HG02884 (cell line): Measurements from ENCODE around the gene SATB2.

Experiments
- ATAC-seq: cut with Tn5 transposase; IDR thresholded peaks from one replicate; pipeline ENCODE4 v1.9.1; 2021; ENCODE audit warnings: mild to moderate bottlenecking, moderate library complexity; ENCODE audit not compliant: unreplicated experiment

SATB2 gene

DNA sequence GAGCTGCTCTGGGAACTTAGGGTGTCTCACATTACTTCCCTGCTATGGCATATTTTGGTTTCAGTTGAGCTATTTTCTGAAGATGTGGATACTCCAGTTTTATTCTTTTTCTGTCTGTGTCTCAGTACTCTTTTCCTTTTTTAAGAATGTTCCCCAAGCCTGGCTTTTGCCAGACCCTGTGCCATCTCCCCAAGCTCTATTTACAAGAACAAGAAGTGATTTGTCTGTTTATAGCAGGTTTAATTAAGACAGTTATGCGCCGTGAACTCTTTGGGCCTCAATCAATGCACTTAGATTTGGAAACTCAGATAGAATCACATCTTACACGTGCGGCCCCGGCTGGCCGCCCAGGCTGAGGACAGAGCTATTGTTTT lies 8.9 kb upstream of the SATB2 start:
- ATAC-seq = no peak

DNA sequence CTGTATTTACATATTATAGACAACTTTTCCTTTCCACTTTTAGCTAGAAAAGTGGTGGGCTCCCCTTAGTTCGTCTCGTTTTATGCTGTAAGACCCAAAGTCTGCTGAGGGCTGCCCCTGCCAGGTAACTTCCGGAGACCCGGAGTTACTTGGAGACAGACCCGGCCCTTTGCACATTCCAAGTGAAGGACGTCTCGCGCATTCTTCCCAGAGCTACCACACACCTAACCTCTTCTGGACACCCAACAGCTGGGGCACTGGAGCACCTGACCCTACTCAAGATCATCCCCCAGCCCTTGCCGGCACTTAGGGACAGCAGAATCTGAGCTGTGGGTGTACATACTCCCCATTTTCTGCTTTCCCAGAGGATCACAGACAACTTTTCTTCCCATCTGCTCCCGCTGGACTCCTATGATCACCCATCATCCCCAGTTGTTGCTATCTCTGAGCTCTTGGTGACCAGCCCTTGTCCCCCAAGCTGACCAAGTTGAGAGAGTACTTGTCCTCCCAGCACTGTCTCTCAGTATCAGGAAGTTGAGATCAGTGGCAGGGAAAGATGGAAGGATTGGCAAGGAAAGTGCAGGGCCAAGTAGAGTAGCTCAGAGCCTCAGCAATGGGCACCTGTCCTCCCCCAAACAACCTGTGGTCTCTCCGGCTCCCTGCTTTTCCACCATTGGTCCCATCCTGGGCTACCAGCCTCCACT lies 8.4 kb upstream of the SATB2 start:
- no peak for ATAC-seq

DNA sequence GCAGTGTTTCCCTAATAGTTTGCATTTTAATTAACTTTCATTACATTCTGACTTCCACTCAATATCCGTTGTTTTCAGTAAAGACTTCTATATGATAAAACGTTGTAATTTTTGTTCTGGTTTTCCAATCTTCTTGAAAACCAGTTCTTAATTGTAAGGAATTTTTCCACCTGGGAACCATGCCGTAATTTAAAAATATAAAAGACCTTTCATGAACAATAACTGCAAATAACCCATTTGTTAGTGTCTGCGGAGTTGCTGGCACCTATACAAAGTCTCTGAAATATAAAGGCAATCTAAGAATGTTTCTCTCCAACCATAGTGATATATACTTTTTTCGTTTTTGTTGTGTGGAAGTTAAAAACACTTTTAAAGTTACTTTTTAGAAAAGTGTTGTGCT lies 7.7 kb upstream of the SATB2 start:
- no peak for ATAC-seq

DNA sequence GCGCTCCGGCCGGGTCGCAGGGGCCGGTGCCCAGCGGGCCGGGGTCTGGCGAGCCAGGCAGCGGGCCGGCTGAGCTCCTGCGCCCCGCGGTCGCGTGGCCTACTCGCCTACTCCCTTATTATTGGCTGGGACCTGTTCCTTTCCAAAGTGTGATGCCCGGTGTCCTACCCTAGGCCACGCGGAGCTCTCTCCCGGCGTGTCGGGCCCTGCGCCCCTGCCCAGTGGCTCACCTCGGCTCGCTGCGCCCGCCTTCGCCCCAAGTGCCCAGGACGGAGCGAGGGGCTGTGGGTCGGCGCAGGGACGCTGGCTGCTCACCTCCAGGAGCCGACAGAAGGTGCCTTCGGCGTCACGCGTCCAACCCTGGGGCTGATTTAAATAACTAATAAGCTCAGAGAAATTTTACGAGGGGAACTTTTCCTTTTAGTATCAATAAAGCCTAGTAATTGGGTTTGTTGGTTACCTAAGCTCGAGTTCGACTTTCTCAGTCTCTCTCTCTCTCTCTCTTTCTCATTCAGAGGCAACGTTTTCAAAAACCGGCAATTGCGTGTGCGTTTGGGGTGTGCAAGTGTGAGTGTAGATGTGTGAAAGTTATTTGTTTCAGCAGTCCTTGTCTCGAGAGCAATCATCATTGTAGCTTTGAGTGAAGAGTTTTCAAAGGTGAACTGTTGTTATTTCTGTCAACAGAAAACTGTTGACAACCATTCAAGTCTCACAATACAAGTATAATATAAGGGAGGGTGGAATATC lies 7.0 kb upstream of the SATB2 start:
- no peak for ATAC-seq

DNA sequence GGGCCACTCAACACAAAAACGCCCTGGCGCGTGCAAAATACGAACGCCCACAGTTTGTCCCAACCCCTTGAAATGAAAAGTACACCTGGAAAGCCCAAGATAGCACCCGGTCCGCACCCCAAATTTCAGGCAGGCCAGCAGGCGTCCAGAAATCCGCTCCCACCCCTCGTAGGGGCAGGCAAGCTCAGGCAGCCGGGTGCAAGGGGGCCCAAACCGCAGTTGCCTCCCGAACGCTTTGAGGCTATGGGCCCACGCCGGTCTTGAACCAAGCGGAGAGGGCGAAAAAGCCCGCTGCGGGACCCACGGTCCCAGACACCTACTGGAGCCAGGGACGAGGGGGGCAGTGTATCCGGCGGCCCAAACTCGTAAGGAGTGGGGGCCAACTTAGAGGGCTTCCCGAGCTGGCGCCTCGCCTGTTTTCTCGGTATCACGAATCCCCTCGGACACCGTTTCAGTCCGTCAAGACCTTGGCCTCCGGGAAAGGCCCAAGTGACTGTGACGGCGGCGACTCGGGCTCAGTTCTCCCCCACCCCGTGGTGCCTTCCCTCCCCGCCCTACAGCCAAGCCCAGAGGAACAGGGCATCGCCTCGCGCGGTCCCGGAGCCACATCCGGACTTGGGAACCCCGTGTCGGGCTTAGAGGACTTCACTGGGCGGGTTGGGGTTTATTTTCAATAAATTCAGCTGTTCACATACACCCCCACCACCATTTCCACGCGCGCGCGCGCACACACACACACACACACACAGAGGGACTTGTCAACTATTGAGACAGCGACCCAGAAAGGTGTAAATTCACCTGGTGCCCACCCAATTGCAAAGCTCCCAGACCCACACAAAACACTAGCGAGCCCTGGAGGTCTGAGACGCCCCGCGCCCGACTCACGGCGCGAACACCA lies 6.2 kb upstream of the SATB2 start:
- ATAC-seq = no peak

DNA sequence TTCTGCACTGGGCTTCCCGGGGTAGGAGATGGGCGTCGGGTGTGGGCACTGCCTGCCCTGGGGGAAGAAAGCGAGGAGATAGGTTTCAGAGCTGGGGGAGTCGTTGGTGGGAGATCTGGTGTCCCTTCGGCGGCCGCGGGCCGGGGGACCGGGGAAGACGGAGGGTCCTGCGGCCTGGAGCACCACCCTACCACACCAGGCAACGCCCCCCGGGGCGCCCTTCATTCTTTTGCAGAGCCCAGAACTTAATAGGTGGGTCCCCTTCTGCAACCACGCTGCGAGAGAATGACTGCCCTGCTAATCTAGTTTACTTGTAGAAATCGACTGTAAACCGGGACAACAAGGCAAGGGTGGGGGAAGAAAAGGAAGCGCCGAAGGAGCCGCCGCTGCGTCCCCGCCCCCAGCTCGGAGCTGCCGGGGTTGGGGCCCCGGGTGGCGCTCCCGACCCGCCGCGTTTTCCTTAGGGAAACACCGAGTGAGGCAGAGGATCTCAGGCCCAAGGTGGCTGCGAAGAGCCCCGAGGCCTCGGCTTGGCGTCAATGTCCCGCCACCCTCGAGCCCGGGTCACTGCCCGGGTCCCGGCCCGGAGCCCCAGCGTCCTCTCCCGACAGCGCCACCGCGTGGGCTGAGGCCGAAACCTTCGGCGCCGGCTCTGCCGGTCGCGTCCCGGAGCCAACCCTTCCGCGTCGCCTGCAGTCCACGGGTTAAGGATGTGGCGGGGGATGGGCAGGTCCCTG lies 5.4 kb upstream of the SATB2 start:
- no peak for ATAC-seq

DNA sequence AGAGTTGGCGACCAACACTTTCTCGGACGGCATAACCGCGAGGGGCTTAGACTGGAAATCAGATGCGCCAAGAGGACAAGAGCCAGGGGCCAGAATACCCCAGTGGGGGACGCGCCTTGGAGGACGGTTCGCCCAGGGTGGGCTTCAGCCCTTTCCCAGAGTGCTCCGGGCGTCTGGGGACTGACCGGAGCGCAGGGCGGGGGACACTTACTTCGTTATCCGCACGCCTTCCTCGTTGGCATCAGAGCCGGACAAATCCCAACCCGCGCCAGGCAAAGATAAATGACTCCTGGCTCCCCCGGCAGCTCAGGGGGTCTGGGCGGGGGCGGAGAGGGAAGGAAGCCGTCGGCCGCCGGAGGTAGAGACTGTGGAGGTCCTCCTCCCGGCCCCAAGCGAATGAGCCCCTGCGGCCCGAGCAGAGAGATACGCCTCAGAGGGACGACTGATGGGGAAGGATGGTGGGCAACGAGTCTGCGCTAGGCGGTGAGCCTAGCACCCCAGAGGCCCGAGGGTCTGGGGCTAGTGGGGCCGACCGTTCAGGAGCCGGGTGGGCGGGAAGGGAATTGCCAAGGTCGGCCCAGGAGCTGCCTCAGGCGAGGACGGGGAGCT lies 4.7 kb upstream of the SATB2 start:
- no peak for ATAC-seq

DNA sequence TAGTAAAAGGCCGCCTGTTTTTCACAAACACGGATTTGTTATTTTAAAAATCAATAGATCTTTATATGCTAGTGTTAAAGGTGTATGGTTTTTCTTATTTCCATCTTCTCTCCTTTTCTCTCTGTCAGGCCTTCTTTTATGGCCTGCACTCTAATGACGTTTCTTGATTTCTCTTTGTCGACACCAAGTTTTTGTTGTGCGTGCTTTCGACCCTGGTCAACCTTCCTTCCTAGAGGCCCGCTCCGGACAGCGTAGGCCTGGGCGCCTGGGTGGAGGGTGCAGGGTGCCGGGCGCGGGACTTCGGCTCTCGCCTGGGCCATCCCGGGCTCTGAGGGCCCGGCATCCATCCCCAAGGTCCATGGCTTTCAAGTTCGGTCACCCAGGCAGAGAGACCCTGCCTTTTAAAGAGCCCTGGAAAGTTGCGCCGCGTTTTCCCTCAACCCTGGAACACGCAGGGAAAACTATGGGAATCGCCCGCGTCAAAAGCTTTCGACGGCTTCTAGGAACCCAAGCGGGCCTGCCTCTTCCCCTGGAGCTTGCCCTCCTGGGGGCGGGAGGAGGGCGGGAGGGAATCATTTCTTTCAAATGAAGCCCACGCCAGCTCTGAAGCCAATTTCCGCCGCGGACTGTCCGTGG lies 4.1 kb upstream of the SATB2 start:
- ATAC-seq = no peak

DNA sequence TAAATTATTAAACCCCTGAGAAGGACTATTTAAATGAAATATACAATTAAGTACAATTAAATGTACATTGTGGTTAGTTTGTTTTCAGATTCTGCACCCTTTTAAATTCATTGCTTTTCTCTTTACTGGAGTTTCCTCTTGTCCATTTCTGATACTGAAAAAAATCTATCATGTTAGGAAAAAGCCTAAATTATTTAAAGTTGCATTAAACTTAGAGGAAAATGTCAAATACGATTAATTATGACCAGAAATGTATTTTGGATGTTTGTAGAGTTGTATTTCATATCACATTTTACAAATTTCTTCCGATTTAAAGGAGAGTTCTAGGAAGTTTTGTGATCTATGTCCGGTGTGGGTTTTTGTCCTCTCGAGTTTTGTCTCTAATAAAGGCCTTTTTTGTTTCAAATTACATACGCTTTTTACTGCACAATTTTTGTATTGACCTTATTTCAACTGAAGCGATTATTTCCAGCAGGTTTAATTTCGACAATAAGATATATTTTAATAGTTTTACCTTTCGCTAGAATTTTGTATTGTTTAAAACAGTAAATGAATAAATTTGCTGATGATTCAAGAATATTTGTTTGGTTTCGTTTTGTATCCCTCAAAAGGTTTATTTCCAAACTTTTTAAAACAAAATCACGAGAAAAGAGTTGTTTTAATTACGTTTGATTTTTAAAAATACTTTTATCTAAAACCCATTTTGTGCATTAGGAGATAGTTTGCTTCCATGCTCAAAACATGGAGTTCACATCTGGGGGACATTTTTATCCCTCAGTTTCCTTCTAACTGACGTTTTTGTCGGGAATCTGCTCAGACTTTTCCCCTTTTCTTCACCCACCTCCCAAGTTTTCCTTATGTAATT lies 3.3 kb upstream of the SATB2 start:
- no peak for ATAC-seq

DNA sequence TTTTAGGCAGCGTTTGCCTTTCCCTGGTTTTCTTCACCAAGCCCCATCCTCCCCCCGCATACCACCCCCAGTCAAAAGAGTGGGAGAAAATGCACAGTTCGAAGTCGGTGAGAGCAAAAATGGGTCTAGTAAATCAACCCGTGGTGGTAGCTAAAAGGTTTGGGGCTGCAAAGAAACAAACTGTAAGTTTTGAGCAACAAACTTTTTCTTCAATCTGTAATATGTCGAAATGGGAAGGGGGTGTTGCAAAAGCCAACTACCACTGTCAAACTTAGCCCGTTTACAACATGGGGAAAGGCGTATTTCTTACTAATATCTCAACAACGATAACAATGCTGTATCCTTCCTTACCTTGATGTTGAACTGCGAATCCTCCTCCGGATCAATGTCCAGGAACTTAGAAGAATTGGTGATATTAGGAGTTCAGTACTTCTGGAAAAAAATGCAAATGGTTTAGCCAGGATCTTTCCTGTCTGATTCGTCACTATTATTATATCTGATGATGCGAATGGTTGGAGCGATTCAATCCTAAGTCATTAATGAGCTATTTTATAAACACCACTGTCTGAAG lies 2.4 kb upstream of the SATB2 start:
- no peak for ATAC-seq

DNA sequence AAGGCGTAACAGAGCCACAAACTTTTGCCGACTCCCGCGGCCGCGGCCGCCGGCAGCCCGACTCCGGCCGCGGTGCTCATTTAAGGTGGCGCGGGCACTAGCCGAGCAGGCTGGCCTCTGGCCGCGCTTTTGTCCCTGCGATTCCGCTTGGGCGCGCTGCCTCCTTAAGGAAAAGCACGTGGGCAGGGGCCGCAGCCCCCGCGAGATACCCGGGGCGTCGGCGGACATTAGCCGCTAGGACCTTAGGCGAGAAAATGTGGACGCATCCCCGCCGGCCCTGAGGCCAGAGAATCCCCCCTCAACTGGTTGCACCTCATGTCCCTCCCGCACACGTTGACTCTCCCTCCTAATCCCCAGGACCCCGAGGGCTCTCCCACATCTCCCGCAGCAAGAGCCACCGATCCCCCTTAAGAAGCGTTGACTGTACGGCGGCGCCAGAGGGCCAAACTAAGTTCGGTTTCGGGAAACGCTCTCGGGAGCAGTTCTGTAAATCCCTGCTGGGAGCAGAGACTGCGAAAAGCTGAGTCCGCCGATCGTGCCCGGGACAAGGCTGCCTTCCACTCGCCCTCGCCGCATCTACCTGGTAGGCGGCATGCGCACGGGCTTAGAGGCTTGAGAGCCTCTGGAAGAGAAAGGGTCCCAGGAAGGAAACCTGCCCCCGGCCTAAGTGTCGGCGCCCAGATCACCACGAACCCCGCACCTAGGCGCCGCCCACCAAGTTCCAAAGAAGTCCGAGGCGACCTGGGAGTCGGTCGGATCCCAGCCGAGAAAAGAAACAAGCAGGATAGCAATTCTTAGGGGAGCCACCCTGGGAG lies 1.8 kb upstream of the SATB2 start:
- ATAC-seq = no peak

DNA sequence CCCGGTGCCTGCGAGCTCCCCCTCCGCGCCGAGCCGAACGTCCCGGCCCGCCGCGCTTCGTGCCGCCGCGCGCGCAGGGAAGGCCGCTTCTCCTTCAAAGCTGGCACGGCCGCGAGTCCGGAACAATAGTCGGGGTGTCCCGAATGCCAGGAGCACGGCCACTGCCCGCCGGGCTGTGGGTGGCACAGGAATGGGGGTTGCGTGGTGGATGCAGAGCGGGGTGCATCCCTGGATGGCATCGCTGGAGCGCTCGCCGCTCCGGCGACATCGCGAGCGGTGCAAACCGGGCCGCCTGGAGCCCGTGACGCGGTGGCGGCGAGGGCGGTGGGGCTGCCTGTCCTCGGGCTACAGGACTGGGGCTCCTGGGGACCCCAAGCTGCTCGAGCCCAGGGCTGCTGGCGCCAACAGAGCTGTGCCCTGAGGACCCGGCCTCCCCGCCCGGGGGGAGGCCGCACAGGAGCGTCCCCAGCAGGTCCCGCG lies 1.1 kb upstream of the SATB2 start:
- ATAC-seq = no peak

DNA sequence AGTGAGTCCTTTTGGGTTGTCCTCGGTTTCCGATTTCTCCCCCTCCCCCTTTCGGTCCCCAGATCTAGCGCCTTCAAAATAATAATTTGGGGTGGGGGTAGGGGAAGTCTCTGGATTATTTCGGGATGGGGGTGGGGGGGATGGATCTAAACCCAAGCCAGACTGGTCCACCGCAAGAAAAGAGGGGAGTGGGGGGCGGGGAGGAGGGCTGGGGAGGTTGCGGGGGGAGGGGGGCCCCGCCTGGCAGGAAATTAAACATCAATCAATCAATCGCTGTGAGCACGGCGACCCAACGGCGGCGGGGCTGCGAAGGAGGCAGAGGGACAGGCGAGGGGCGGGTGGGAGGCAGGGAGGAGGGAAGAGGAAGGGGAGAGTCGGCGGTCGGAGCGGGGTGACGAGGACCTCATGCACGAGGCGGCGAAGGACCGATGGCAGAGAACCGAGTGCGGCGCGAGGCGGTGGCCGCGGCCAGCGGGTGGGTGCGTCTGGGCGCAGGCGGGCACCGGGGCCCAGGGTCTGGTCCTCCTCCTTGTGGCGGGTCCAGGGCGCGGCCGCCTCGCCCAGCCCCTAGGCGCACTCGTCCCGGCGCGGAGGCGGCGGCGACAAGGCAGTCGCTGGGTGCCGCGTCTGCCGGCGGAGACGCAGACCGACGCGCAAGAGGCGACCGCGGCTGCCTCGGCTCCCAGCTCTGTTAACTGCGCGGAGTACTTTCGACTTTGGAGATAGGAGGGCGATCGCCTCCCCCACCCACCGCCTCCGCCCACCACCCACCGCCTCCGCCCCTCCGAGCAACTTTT lies 468 bp upstream of the SATB2 start:
- ATAC-seq = no peak

DNA sequence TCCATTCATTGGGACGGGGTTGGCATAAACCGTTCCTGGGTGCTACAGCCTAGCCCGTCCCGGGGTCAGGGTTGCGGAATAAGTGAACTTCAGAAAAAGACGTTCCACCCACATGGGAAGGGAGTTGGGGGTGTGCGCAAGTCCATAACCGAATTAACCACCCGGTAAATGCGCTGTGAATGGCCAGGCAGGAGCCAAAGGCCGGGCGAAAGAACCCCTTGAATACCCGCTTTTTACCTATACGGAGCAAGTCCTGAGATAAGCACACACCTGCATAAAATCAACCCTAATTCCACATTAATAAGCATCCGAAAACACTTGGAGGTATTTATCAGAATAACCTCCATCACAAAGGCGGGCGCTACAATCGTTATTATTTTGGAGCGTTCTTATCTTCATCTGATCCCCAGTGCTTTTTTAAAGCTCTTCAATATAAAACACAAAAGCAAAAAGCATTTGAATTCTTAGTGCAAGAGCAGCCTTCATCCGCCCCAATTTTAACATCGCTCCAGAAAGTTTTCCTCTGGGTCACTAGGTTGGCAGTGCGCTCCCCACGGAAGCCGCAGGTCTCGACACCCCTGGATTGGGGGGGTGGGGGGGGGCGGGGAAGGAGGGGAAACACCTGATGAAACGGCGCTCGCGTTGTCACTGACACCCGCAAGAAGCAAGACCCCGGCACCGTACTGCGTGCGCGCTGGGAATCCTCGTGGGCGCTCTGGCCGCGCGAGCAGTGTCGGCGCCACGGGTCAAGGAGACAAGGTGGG lies 1.2 kb downstream of the SATB2 start:
- no peak for ATAC-seq

DNA sequence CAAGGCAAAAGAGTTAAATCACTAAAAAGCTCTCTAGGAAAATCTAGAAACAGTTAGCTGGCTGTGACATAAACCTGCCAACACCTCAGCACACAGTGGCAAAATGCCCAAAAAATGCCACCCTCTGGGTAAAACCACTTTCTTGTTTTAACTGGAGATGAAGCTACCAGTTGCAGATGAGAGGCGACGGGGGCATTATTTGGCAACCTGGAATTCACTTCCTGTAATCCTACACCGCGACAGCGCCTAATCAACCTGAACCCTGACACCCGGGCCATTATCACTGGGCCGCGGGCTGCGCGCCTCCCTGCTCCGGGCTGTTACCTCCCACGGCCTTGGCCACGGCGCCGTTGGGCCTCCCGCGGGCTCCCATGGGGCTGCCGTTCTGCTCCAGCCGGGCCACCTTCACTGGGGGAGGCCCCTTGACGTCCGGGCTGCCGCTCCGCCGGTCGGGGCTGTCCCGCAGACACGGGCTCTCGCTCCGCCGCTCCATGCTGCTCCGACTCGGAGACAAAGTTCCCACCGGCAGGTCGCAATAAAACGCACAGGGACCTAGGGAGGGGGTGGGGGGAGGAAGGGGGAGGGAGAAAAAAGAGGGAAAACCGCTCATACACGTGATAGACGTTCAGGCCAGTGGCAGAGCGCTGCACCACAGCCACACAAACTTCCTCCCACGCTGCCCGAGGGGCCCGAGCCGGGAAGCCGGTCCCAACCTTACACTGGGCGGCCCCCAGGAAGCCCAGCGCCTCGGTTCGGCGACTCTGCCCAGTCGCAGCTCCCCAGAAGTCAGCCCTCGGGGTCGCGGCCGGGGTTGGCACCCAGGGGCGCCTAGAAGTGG lies 2.0 kb downstream of the SATB2 start:
- no peak for ATAC-seq

DNA sequence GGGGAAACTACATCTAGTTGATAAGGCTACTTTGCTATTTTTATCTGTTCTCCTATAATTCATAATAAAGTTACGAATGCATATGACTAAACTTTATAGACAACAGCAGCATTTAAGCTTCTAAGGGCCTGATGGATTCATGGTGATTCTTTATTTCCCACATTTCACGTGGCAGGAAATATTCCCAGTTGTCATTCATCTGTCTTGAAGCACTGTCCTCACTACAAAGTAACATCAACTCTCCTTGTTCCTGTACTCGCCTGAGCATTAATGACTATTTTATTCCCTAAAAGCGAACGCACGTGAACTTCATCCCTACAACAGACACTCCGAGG lies 2.6 kb downstream of the SATB2 start:
- no peak for ATAC-seq
